Measurements from ENCODE around the gene TSGA10IP. TPM values are rescaled to one million over a fixed set of nuclear protein-coding genes. Genes with fewer than 3 reads are reported as not detected.

Gene TSGA10IP
- total RNA-seq, 2 experiments from 2014 or later: not detected

GRCh38 chr11:65973439-65974110 is 28.3 kb downstream of the TSGA10IP start:
- Mint-ChIP-seq H3K27me3 (no peaks in the 10 kb centered on the region), H3K9me3 (no peaks in the 10 kb centered on the region), H3K4me1 (peaks cover 3% of the 10 kb centered on the region), H3K4me3 (no peak overlapping the region), H3K27ac (peak overlapping the region; percentile 45), H3K36me3 (peaks cover 28% of the 10 kb centered on the region)
- DNase-seq: no peak

GRCh38 chr11:65975771-65976170 is 30.5 kb downstream of the TSGA10IP start:
- Mint-ChIP-seq H3K4me1 (no peaks in the 10 kb centered on the region), H3K4me3 (no peak overlapping the region), H3K9me3 (no peaks in the 10 kb centered on the region), H3K36me3 (peaks cover 33% of the 10 kb centered on the region), H3K27ac (peak overlapping the region; percentile 5), H3K27me3 (no peaks in the 10 kb centered on the region)
- DNase-seq: no peak

- Mint-ChIP-seq H3K36me3 (peaks cover 33% of the 10 kb centered on the region), H3K4me1 (no peaks in the 10 kb centered on the region), H3K27ac (no peak overlapping the region), H3K27me3 (no peaks in the 10 kb centered on the region), H3K9me3 (no peaks in the 10 kb centered on the region), H3K4me3 (no peak overlapping the region)
- no peak for DNase-seq
These were observed 31.2 kb downstream of the TSGA10IP start for GRCh38 chr11:65976216-65977176.

GRCh38 chr11:65977621-65978390 is 32.5 kb downstream of the TSGA10IP start:
- no peaks in the 10 kb centered on the region for H3K9me3 Mint-ChIP-seq

GRCh38 chr11:65978391-65979238 is 33.3 kb downstream of the TSGA10IP start:
- H3K27me3 Mint-ChIP-seq: no peaks in the 10 kb centered on the region
- no peak overlapping the region for H3K4me3 Mint-ChIP-seq
- no peak for DNase-seq
- H3K27ac Mint-ChIP-seq: no peak overlapping the region
- H3K4me1 Mint-ChIP-seq: no peaks in the 10 kb centered on the region
- no peaks in the 10 kb centered on the region for H3K9me3 Mint-ChIP-seq
- H3K36me3 Mint-ChIP-seq: peaks cover 21% of the 10 kb centered on the region

More at GRCh38 chr11:65977621-65978390, 32.5 kb downstream of the TSGA10IP start:
- no peak overlapping the region for H3K4me3 Mint-ChIP-seq
- H3K27ac Mint-ChIP-seq: no peak overlapping the region
- H3K36me3 Mint-ChIP-seq: peaks cover 26% of the 10 kb centered on the region
- no peaks in the 10 kb centered on the region for H3K4me1 Mint-ChIP-seq
- DNase-seq: no peak
- no peaks in the 10 kb centered on the region for H3K27me3 Mint-ChIP-seq

- Mint-ChIP-seq H3K27me3 (no peaks in the 10 kb centered on the region), H3K27ac (no peak overlapping the region), H3K36me3 (peaks cover 17% of the 10 kb centered on the region), H3K4me3 (no peak overlapping the region), H3K4me1 (no peaks in the 10 kb centered on the region), H3K9me3 (no peaks in the 10 kb centered on the region)
- no peak for DNase-seq
These were observed 34.0 kb downstream of the TSGA10IP start for GRCh38 chr11:65979261-65979759.

- Mint-ChIP-seq H3K4me1 (no peaks in the 10 kb centered on the region), H3K9me3 (no peaks in the 10 kb centered on the region), H3K36me3 (peaks cover 9% of the 10 kb centered on the region), H3K27ac (no peak overlapping the region), H3K4me3 (no peak overlapping the region), H3K27me3 (no peaks in the 10 kb centered on the region)
- DNase-seq: no peak
These were observed 35.9 kb downstream of the TSGA10IP start for GRCh38 chr11:65981101-65981740.

GRCh38 chr11:65981972-65982823 is 36.9 kb downstream of the TSGA10IP start:
- no peaks in the 10 kb centered on the region for H3K4me1 Mint-ChIP-seq
- H3K9me3 Mint-ChIP-seq: no peaks in the 10 kb centered on the region
- no peaks in the 10 kb centered on the region for H3K27me3 Mint-ChIP-seq
- peaks cover 9% of the 10 kb centered on the region for H3K36me3 Mint-ChIP-seq
- H3K27ac Mint-ChIP-seq: no peak overlapping the region
- no peak overlapping the region for H3K4me3 Mint-ChIP-seq
- DNase-seq: no peak

GRCh38 chr11:65982824-65983588 is 37.7 kb downstream of the TSGA10IP start:
- H3K27ac Mint-ChIP-seq: no peak overlapping the region
- DNase-seq: no peak
- no peak overlapping the region for H3K4me3 Mint-ChIP-seq

GRCh38 chr11:65983589-65983987 is 38.3 kb downstream of the TSGA10IP start:
- Mint-ChIP-seq H3K27me3 (no peaks in the 10 kb centered on the region), H3K4me3 (no peak overlapping the region), H3K9me3 (no peaks in the 10 kb centered on the region), H3K27ac (no peak overlapping the region), H3K36me3 (peaks cover 11% of the 10 kb centered on the region), H3K4me1 (peaks cover under 1% of the 10 kb centered on the region)
- DNase-seq: no peak

More at GRCh38 chr11:65982824-65983588, 37.7 kb downstream of the TSGA10IP start:
- no peaks in the 10 kb centered on the region for H3K4me1 Mint-ChIP-seq
- H3K9me3 Mint-ChIP-seq: no peaks in the 10 kb centered on the region
- H3K36me3 Mint-ChIP-seq: peaks cover 11% of the 10 kb centered on the region
- H3K27me3 Mint-ChIP-seq: no peaks in the 10 kb centered on the region

GRCh38 chr11:65987336-65987735 is 42.1 kb downstream of the TSGA10IP start:
- Mint-ChIP-seq H3K27me3 (no peaks in the 10 kb centered on the region), H3K36me3 (peaks cover 9% of the 10 kb centered on the region), H3K4me3 (no peak overlapping the region), H3K4me1 (peaks cover 6% of the 10 kb centered on the region), H3K27ac (no peak overlapping the region), H3K9me3 (no peaks in the 10 kb centered on the region)
- no peak for DNase-seq

- H3K27ac Mint-ChIP-seq: peak overlapping the region; percentile 69
- no peaks in the 10 kb centered on the region for H3K27me3 Mint-ChIP-seq
- peak; percentile 86 for DNase-seq
- H3K36me3 Mint-ChIP-seq: peaks cover 9% of the 10 kb centered on the region
- no peaks in the 10 kb centered on the region for H3K9me3 Mint-ChIP-seq
- H3K4me1 Mint-ChIP-seq: peaks cover 6% of the 10 kb centered on the region
- H3K4me3 Mint-ChIP-seq: no peak overlapping the region
These were observed 43.7 kb downstream of the TSGA10IP start for GRCh38 chr11:65988791-65989592.
